Neutrophil (primary cell): ENCODE results near the gene TSHZ2.

Experiments
- H3K27ac ChIP-seq: fragments of 200-600 bp; sonication (generic); 2 replicates; pipeline ENCODE4 v1.5.1; 2016; ENCODE audit warnings: mild to moderate bottlenecking, moderate library complexity
- H3K27me3 ChIP-seq: fragments of 200-600 bp; sonication (generic); 2 replicates; pipeline ENCODE4 v1.6.0; 2016; ENCODE audit warnings: mild to moderate bottlenecking
- H3K36me3 ChIP-seq: fragments of 200-600 bp; sonication (generic); 2 replicates; pipeline ENCODE4 v1.5.1; 2017
- H3K4me1 ChIP-seq, 2 experiments: fragments of 200-600 bp in 1 of 2; sonication (generic) in 1 of 2; 1 replicate in 1 of 2; 2 replicates in 1 of 2; pipeline versions ENCODE4 v1.5.1 to v1.6.1; 2013 to 2016; ENCODE audit warnings: low read depth in 1 of 2, low read length in 1 of 2, mild to moderate bottlenecking in 1 of 2, moderate library complexity in 1 of 2; ENCODE audit not compliant: control insufficient read depth in 1 of 2, insufficient read depth in 1 of 2
- H3K4me3 ChIP-seq, 2 experiments: fragments of 200-600 bp in 1 of 2; sonication (generic) in 1 of 2; 1 replicate in 1 of 2; 2 replicates in 1 of 2; pipeline ENCODE4 v1.5.1; 2013 to 2016; ENCODE audit warnings: low read depth in 1 of 2, low read length in 1 of 2, mild to moderate bottlenecking in 1 of 2, moderate library complexity in 1 of 2
- H3K9me3 ChIP-seq: fragments of 200-600 bp; sonication (generic); 2 replicates; pipeline ENCODE4 v1.5.1; 2016
- TF ChIP-seq, protein P1 (sequence below): fragments of 200-600 bp; sonication (generic); IDR thresholded peaks from 2 replicates; pipeline ENCODE4 v1.5.1; 2016; ENCODE audit warnings: antibody characterized with exemption

Gene TSHZ2

GRCh38 chr20:52975029-52975732 lies 3.0 kb downstream of the TSHZ2 start:
- Histone ChIP-seq H3K4me1 (no peaks in the 10 kb centered on the region), H3K9me3 (no peaks in the 10 kb centered on the region), H3K36me3 (no peaks in the 10 kb centered on the region), H3K4me3 (no peak overlapping the region), H3K27ac (no peak overlapping the region), H3K27me3 (peaks cover 79% of the 10 kb centered on the region)
- TF ChIP-seq, protein P1, sequence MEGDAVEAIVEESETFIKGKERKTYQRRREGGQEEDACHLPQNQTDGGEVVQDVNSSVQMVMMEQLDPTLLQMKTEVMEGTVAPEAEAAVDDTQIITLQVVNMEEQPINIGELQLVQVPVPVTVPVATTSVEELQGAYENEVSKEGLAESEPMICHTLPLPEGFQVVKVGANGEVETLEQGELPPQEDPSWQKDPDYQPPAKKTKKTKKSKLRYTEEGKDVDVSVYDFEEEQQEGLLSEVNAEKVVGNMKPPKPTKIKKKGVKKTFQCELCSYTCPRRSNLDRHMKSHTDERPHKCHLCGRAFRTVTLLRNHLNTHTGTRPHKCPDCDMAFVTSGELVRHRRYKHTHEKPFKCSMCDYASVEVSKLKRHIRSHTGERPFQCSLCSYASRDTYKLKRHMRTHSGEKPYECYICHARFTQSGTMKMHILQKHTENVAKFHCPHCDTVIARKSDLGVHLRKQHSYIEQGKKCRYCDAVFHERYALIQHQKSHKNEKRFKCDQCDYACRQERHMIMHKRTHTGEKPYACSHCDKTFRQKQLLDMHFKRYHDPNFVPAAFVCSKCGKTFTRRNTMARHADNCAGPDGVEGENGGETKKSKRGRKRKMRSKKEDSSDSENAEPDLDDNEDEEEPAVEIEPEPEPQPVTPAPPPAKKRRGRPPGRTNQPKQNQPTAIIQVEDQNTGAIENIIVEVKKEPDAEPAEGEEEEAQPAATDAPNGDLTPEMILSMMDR: no peak

GRCh38 chr20:52975803-52976531 lies 3.8 kb downstream of the TSHZ2 start:
- TF ChIP-seq, protein P1: no peak
- no peaks in the 10 kb centered on the region for H3K9me3 ChIP-seq
- peaks cover 72% of the 10 kb centered on the region for H3K27me3 ChIP-seq
- no peaks in the 10 kb centered on the region for H3K4me1 ChIP-seq
- no peak overlapping the region for H3K27ac ChIP-seq
- H3K36me3 ChIP-seq: no peaks in the 10 kb centered on the region
- H3K4me3 ChIP-seq: no peak overlapping the region

DNA sequence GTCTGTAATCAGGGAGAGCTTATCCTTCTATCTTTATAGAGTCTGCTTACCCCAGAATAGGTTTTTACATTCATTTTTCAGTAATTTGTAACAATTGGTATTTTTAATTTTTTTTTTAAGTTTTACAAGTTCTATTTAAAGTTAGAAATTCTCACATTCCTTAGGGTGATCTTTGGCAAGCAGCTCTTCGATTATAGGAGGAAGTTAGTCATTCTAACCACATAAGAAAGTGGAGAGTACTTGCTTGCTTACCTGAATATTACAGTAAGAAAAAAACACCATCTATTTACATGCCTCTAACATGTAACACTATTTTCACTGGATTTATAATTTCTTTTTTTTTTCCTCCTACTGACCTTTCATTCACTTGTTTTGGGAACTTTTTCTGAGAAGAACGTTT lies 6.7 kb downstream of the TSHZ2 start:
- no peaks in the 10 kb centered on the region for H3K9me3 ChIP-seq
- no peak overlapping the region for H3K27ac ChIP-seq
- peaks cover 48% of the 10 kb centered on the region for H3K27me3 ChIP-seq
- TF ChIP-seq, protein P1: no peak
- H3K4me1 ChIP-seq: no peaks in the 10 kb centered on the region
- no peak overlapping the region for H3K4me3 ChIP-seq
- no peaks in the 10 kb centered on the region for H3K36me3 ChIP-seq

DNA sequence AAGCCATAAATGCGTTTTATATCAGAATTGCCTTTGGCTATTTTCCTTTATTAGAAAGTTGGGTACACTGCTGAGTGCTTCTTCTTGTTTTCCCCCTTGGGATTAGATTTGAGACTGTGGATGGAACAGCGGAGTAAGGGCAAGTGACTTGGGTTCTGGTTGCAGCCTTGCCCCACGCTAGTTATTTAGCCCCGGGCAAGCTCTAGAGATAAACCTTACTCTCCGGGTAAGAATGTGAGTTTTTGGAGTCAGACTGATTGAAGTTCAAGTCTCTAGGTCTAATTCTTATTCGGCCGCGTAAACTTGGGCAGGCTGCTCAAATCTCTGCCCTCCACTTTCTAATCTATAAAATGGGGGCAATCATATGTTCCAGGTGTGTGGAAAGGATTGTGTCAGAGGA lies 8.9 kb downstream of the TSHZ2 start:
- Histone ChIP-seq H3K4me3 (no peak overlapping the region), H3K27ac (no peak overlapping the region), H3K36me3 (no peaks in the 10 kb centered on the region), H3K27me3 (peaks cover 32% of the 10 kb centered on the region), H3K4me1 (no peaks in the 10 kb centered on the region), H3K9me3 (no peaks in the 10 kb centered on the region)
- TF ChIP-seq, protein P1: no peak

- Histone ChIP-seq H3K27me3 (peaks cover 9% of the 10 kb centered on the region), H3K9me3 (no peaks in the 10 kb centered on the region), H3K4me1 (no peaks in the 10 kb centered on the region), H3K27ac (no peak overlapping the region), H3K36me3 (no peaks in the 10 kb centered on the region), H3K4me3 (no peak overlapping the region)
- TF ChIP-seq, protein P1: no peak
Measured at GRCh38 chr20:52983726-52984450, 11.7 kb downstream of the TSHZ2 start.
